SK-N-SH (cell line): ENCODE results near the gene RARB. TPM values are rescaled to one million over a fixed set of nuclear protein-coding genes. Genes with fewer than 3 reads are reported as not detected.

Experiments used
- CTCF ChIA-PET: fragments of 300-600, 350-600 bp; formaldehyde crosslinking; extraction: SDS; loops from one replicate; lab custom pipeline; 2021; lab: Yijun Ruan, JAX
- POLR2A ChIA-PET: fragments of 350-600 bp; sonication (Branson Sonifier 250); formaldehyde crosslinking; extraction: SDS; loops from one replicate; lab custom pipeline; 2020; ENCODE audit warnings: antibody characterized with exemption, inconsistent platforms; lab: Yijun Ruan, JAX
- DNase-seq: peaks from one replicate; pipeline ENCODE4 v3.0.0; 2012
- H2AFZ ChIP-seq: fragments of 200-600 bp; sonication (generic); 2 replicates; pipeline ENCODE4 v1.8.1; 2016; ENCODE audit warnings: antibody characterized with exemption, mild to moderate bottlenecking, low read depth
- H3F3A ChIP-seq: fragments of 200-600 bp; sonication (generic); replicated peaks from 2 replicates; pipeline ENCODE3; 2016; ENCODE audit warnings: antibody characterized with exemption, mild to moderate bottlenecking; ENCODE audit not compliant: insufficient read depth
- H3K27ac ChIP-seq, 2 experiments: fragments of 200-500 bp in 1 of 2; fragments of 200-600 bp in 1 of 2; sonication (Bioruptor generic) in 1 of 2; sonication (generic), shearing (Covaris generic) in 1 of 2; 2 replicates each; pipeline versions ENCODE4 v1.5.1 to v1.6.1; 2014 to 2016; ENCODE audit warnings: low read depth in 2 of 2, inconsistent platforms in 1 of 2, low read length in 1 of 2, mild to moderate bottlenecking in 1 of 2, mixed read lengths in 1 of 2
- H3K27me3 ChIP-seq: fragments of 200-600 bp; sonication (generic), shearing (Covaris generic); 2 replicates; pipeline ENCODE4 v1.6.1; 2016; ENCODE audit warnings: mixed run types; ENCODE audit not compliant: insufficient read depth
- H3K36me3 ChIP-seq, 2 experiments: fragments of 200-500 bp in 1 of 2; fragments of 200-600 bp in 1 of 2; sonication (Bioruptor generic) in 1 of 2; sonication (generic) in 1 of 2; replicated peaks in 1 of 2; 2 replicates each; pipeline versions ENCODE3 to v1.5.1; 2014 to 2016; ENCODE audit warnings: low read length in 1 of 2, mild to moderate bottlenecking in 1 of 2; ENCODE audit not compliant: insufficient read depth in 2 of 2, control insufficient read depth in 1 of 2
- H3K4me1 ChIP-seq, 2 experiments: fragments of 200-500 bp in 1 of 2; fragments of 200-600 bp in 1 of 2; sonication (Bioruptor generic) in 1 of 2; sonication (generic), shearing (Covaris generic) in 1 of 2; 2 replicates each; pipeline versions ENCODE4 v1.5.1 to v1.6.1; 2014 to 2016; ENCODE audit warnings: low read depth in 1 of 2, low read length in 1 of 2, mixed run types in 1 of 2; ENCODE audit not compliant: insufficient read depth in 2 of 2, control insufficient read depth in 1 of 2
- H3K4me2 ChIP-seq: fragments of 200-600 bp; sonication (generic), shearing (Covaris generic); 2 replicates; pipeline ENCODE4 v1.6.1; 2017; ENCODE audit warnings: mixed run types
- H3K4me3 ChIP-seq, 2 experiments: fragments of 200-500 bp in 1 of 2; fragments of 200-600 bp in 1 of 2; sonication (Bioruptor generic) in 1 of 2; sonication (generic), shearing (Covaris generic) in 1 of 2; 2 replicates each; pipeline versions ENCODE4 v1.5.1 to v1.8.1; 2014 to 2016; ENCODE audit warnings: low read depth in 2 of 2, inconsistent platforms in 1 of 2, low read length in 1 of 2, mild to moderate bottlenecking in 1 of 2, mixed read lengths in 1 of 2, moderate library complexity in 1 of 2
- H3K79me2 ChIP-seq: fragments of 200-600 bp; sonication (generic); 2 replicates; pipeline ENCODE4 v1.8.1; 2017; ENCODE audit warnings: mild to moderate bottlenecking; ENCODE audit not compliant: insufficient read depth
- H3K9ac ChIP-seq: fragments of 200-600 bp; sonication (generic); 2 replicates; pipeline ENCODE4 v1.6.1; 2017; ENCODE audit warnings: mixed run types
- H3K9me2 ChIP-seq: fragments of 200-600 bp; sonication (generic); 2 replicates; pipeline ENCODE4 v1.6.1; 2017; ENCODE audit warnings: mixed run types
- H3K9me3 ChIP-seq: fragments of 200-600 bp; sonication (generic); 2 replicates; pipeline ENCODE4 v1.6.1; 2017; ENCODE audit warnings: mixed run types, mild to moderate bottlenecking, moderate library complexity
- H4K20me1 ChIP-seq: fragments of 200-600 bp; sonication (generic); 2 replicates; pipeline ENCODE4 v1.6.1; 2017; ENCODE audit warnings: mild to moderate bottlenecking, mixed run types; ENCODE audit not compliant: insufficient read depth
- CHD2 ChIP-seq: fragments of 150-350 bp; IDR thresholded peaks from 2 replicates; pipeline ENCODE4 v1.6.1; 2018; ENCODE audit warnings: low read length; ENCODE audit not compliant: partially characterized antibody
- CTCF ChIP-seq: fragments of 200-600 bp; sonication (generic); IDR thresholded peaks from 2 replicates; pipeline ENCODE4 v1.6.1; 2017; ENCODE audit warnings: antibody characterized with exemption, mild to moderate bottlenecking, moderate library complexity
- ELF1 ChIP-seq: IDR thresholded peaks from 2 replicates; pipeline ENCODE4 v1.4.0; 2012
- FOSL2 ChIP-seq: IDR thresholded peaks from 2 replicates; pipeline ENCODE4 v1.4.0; 2012; ENCODE audit warnings: low read depth, mild to moderate bottlenecking, moderate library complexity, borderline replicate concordance
- FOXJ3 ChIP-seq: sonication (generic); formaldehyde crosslinking; IDR thresholded peaks from 2 replicates; pipeline ENCODE4 v1.5.1; 2020; ENCODE audit warnings: mild to moderate bottlenecking, missing genetic modification reagents
- FOXM1 ChIP-seq: IDR thresholded peaks from 2 replicates; pipeline ENCODE4 v1.4.0; 2012; ENCODE audit warnings: low read depth, mild to moderate bottlenecking
- IRF3 ChIP-seq: fragments of 150-350 bp; IDR thresholded peaks from 2 replicates; pipeline ENCODE4 v1.6.1; 2016; ENCODE audit warnings: mild to moderate bottlenecking, low read depth, low read length
- JUND ChIP-seq: IDR thresholded peaks from 2 replicates; pipeline ENCODE4 v1.4.0; 2012
- MAX ChIP-seq: IDR thresholded peaks from 2 replicates; pipeline ENCODE4 v1.4.0; 2012; ENCODE audit warnings: low read depth
- MXI1 ChIP-seq: IDR thresholded peaks from 2 replicates; pipeline ENCODE4 v1.6.1; 2012; ENCODE audit warnings: mild to moderate bottlenecking, low read depth, low read length, improper control_type of control experiment
- NFIC ChIP-seq: IDR thresholded peaks from 2 replicates; pipeline ENCODE4 v1.4.0; 2012; ENCODE audit warnings: borderline replicate concordance
- NRF1 ChIP-seq: IDR thresholded peaks from 2 replicates; pipeline ENCODE4 v1.6.1; 2012; ENCODE audit warnings: low read depth, mild to moderate bottlenecking, low read length
- PBX3 ChIP-seq: IDR thresholded peaks from 2 replicates; pipeline ENCODE4; 2012
- POLR2AphosphoS5 ChIP-seq: IDR thresholded peaks from 2 replicates; pipeline ENCODE4 v1.6.1; 2012; ENCODE audit warnings: low read depth, low read length
- RAD21 ChIP-seq: IDR thresholded peaks from 2 replicates; pipeline ENCODE4 v1.6.1; 2012; ENCODE audit warnings: mild to moderate bottlenecking, low read length
- RCOR1 ChIP-seq: fragments of 150-350 bp; IDR thresholded peaks from 2 replicates; pipeline ENCODE4 v1.6.1; 2017; ENCODE audit warnings: antibody characterized with exemption, low read length
- RFX5 ChIP-seq: IDR thresholded peaks from 2 replicates; pipeline ENCODE4 v1.6.1; 2012; ENCODE audit warnings: mild to moderate bottlenecking, improper control_type of control experiment, low read length
- RXRA ChIP-seq: IDR thresholded peaks from 2 replicates; pipeline ENCODE4 v1.4.0; 2012; ENCODE audit warnings: low read depth, mild to moderate bottlenecking, borderline replicate concordance
- SIN3A ChIP-seq: IDR thresholded peaks from 2 replicates; pipeline ENCODE4 v1.6.1; 2012; ENCODE audit warnings: low read depth, mild to moderate bottlenecking, low read length, moderate library complexity, borderline replicate concordance
- SMC3 ChIP-seq: IDR thresholded peaks from 2 replicates; pipeline ENCODE4 v1.6.1; 2012; ENCODE audit warnings: low read depth, low read length, improper control_type of control experiment
- TCF12 ChIP-seq: IDR thresholded peaks from 2 replicates; pipeline ENCODE4 v1.4.0; 2012
- TEAD4 ChIP-seq: IDR thresholded peaks from 2 replicates; pipeline ENCODE4 v1.4.0; 2012; ENCODE audit warnings: mild to moderate bottlenecking, borderline replicate concordance; ENCODE audit not compliant: insufficient read depth
- USF2 ChIP-seq: fragments of 150-350 bp; IDR thresholded peaks from 2 replicates; pipeline ENCODE4 v1.6.1; 2017; ENCODE audit warnings: antibody characterized with exemption, low read length, low read depth, borderline replicate concordance
- WGBS: methylation state at CpG from one replicate; pipeline ENCODE4 v1.1.6; 2017; ENCODE audit warnings: low lambda C conversion rate; 5-methylcytosine and 5-hydroxymethylcytosine counted together
- polyA plus RNA-seq, 3 experiments: library from polyadenylated mRNA; depleted of rRNA; stranded (reverse); fragments of >200 nt; gene quantifications; 2 replicates each; pipeline ENCODE4 v1.2.3, GENCODE V29; 2012

RARB gene
- polyA plus RNA-seq, 1 of the 3 experiments (the other 2 are of a cell fraction) = 10.7 TPM

GRCh38 chr3:25594007-25594502 lies 166.0 kb downstream of the RARB start:
- CTCF ChIA-PET = interaction anchor here (0.5 to 6.0 kb wide), 75 partner anchors 9 to 914 kb away, joined by 3 to 40 read pairs (median 4); partner anchors contain the start of gene RARB
- no peaks in the 10 kb centered on the region for H4K20me1 ChIP-seq
- H3K9ac ChIP-seq = no peak overlapping the region
- H3F3A ChIP-seq = peaks cover 48% of the 10 kb centered on the region
- peaks cover 30 to 41% of the 10 kb centered on the region in 2 experiments for H3K36me3 ChIP-seq
- peak; percentile 64 for DNase-seq
- TF ChIP-seq FOXM1 (no peak), NRF1 (no peak), ELF1 (no peak), RXRA (no peak), USF2 (no peak), RCOR1 (no peak), IRF3 (no peak), TEAD4 (no peak), NFIC (no peak), POLR2AphosphoS5 (peak; percentile 49), SMC3 (peak; percentile 69), SIN3A (no peak), PBX3 (no peak), FOSL2 (no peak), FOXJ3 (CRISPR knock-in tag) (no peak), MXI1 (no peak), MAX (no peak), TCF12 (peak; percentile 88), CTCF (peak; percentile 96), JUND (no peak), RAD21 (peak; percentile 87), CHD2 (peak; percentile 25), RFX5 (no peak)
- TF ChIP-seq, all 33 proteins: peak for 6
- H3K4me1 ChIP-seq = peaks cover 14 to 26% of the 10 kb centered on the region in 2 experiments
- H3K4me2 ChIP-seq = no peak overlapping the region
- H2AFZ ChIP-seq = no peak overlapping the region
- H3K79me2 ChIP-seq = no peaks in the 10 kb centered on the region
- no peaks in the 10 kb centered on the region for H3K27me3 ChIP-seq
- H3K4me3 ChIP-seq = peak overlapping the region in 1 of 2 experiments; percentile 20; a peak in 1 of 4 replicates
- 4% methylated on average over 1 of the region's 1 CpG for WGBS
- no peaks in the 10 kb centered on the region for H3K9me2 ChIP-seq
- H3K9me3 ChIP-seq = no peaks in the 10 kb centered on the region
- POLR2A ChIA-PET = interaction anchor here (0.6 kb wide), 2 partner anchors 166 to 820 kb away, joined by 3 read pairs; partner anchors contain the start of gene RARB
- H3K27ac ChIP-seq = peak overlapping the region; percentile 47 to 70
